Spleen (tissue), 11 donors: ENCODE data around the gene INPP5B. TPM values are rescaled to one million over a fixed set of nuclear protein-coding genes. Genes with fewer than 3 reads are reported as not detected.

Source experiments
- DNase-seq: peaks from one replicate; pipeline ENCODE4 v3.0.0-alpha.2; 2020
- H3K27ac ChIP-seq, 8 donors: fragments of 200-600 bp; sonication (generic) in 7 of 8; 1 replicate in 4 of 8; 2 replicates in 4 of 8; pipeline versions ENCODE4 v1.5.0 to v1.8.0; 2016 to 2021; ENCODE audit warnings: inconsistent platforms in 4 of 8, mild to moderate bottlenecking in 4 of 8, moderate library complexity in 1 of 8
- H3K27me3 ChIP-seq, 7 donors: fragments of 200-600 bp; sonication (generic) in 6 of 7; replicated peaks in 1 of 7; 1 replicate in 4 of 7; 2 replicates in 3 of 7; pipeline versions ENCODE4 v1.5.0 to v1.8.0; 2016 to 2021; ENCODE audit warnings: inconsistent platforms in 3 of 7, mild to moderate bottlenecking in 1 of 7
- H3K36me3 ChIP-seq, 6 donors: fragments of 200-600 bp; sonication (generic) in 5 of 6; 1 replicate in 4 of 6; 2 replicates in 2 of 6; pipeline versions ENCODE4 v1.5.0 to v1.8.0; 2016 to 2021; ENCODE audit warnings: inconsistent platforms in 2 of 6
- H3K4me1 ChIP-seq, 6 donors: fragments of 200-600 bp; sonication (generic) in 5 of 6; 1 replicate in 3 of 6; 2 replicates in 3 of 6; pipeline versions ENCODE4 v1.5.0 to v1.8.0; 2016 to 2021; ENCODE audit warnings: inconsistent platforms in 3 of 6
- H3K4me3 ChIP-seq, 8 donors: fragments of 200-600 bp; sonication (generic) in 7 of 8; 1 replicate in 4 of 8; 2 replicates in 4 of 8; pipeline versions ENCODE4 v1.5.0 to v1.8.0; 2016 to 2021; ENCODE audit warnings: inconsistent platforms in 4 of 8, mild to moderate bottlenecking in 4 of 8, moderate library complexity in 2 of 8
- H3K9me3 ChIP-seq, 8 donors: fragments of 200-600 bp; sonication (generic) in 7 of 8; 1 replicate in 4 of 8; 2 replicates in 4 of 8; pipeline versions ENCODE4 v1.5.0 to v1.8.0; 2016 to 2021; ENCODE audit warnings: inconsistent platforms in 4 of 8
- CTCF ChIP-seq, 11 experiments: fragments of 200-600 bp in 7 of 11; fragments of 450-650 bp in 4 of 11; sonication (generic) in 4 of 11; IDR thresholded peaks in 8 of 11; conservative IDR thresholded peaks in 3 of 11; 1 replicate in 7 of 11; 2 replicates in 4 of 11; pipeline versions ENCODE4 v1.4.0 to v1.8.0; 2016 to 2021; ENCODE audit warnings: antibody characterized with exemption in 11 of 11, inconsistent platforms in 4 of 11, mild to moderate bottlenecking in 1 of 11
- POLR2A ChIP-seq, 3 donors: fragments of 450-650 bp; IDR thresholded peaks; one replicate each; pipeline ENCODE4 v1.5.1; 2017; ENCODE audit warnings: antibody characterized with exemption in 3 of 3, mild to moderate bottlenecking in 1 of 3
- POLR2AphosphoS5 ChIP-seq, 3 donors: sonication (generic); formaldehyde crosslinking; IDR thresholded peaks; one replicate each; pipeline ENCODE4 v1.5.1; 2017; ENCODE audit warnings: antibody characterized with exemption in 3 of 3
- WGBS, 5 donors: extraction: QIAGEN DNeasy Blood & Tissue Kit in 3 of 5; methylation state at CpG; one replicate each; pipeline versions ENCODE4 v1.1.5 to v1.1.7; 2013 to 2018; 5-methylcytosine and 5-hydroxymethylcytosine counted together
- intact Hi-C: fragments of 100-400 bp; cut with DNase I; formaldehyde crosslinking; loops from one replicate; pipeline ENCODE4 v1.15.0; 2023; ENCODE audit warnings: low total_unique reads
- polyA plus RNA-seq, 3 donors: library from polyadenylated mRNA; stranded (reverse); fragments of 200-250 nt; gene quantifications; one replicate each; pipeline ENCODE4 v1.2.1, GENCODE V29; 2013
- total RNA-seq, 7 donors: library from RNA; depleted of rRNA in 3 of 7; stranded (reverse); fragments of >200 nt in 3 of 7; fragmentation: NEBNext Ultra II Directional in 4 of 7; extraction: Animal tissue kit (Norgen Biotek cat#: 25700) in 4 of 7; gene quantifications; one replicate each; pipeline versions ENCODE4 v1.1.0 to v1.2.1, GENCODE V29; 2016 to 2021
- donor health status: healthy with polysubstance abuse.
- donor health status: DM: no; HTN: no; CAD: no; lungs with moderate emphysema.
- donor health status: DM: no; HTN: no; CAD: no.
- donor health status: Bipolar disorder and iron deficiency.
- donor health status: healthy.
- donor health status: DM: no; HTN: no; CAD: no.
- donor health status: DM: yes; HTN: yes; CAD: no.

Gene INPP5B
- total and polyA plus RNA-seq, 10 donors: 11.4 to 70.7 (median 36.7) TPM

GRCh38 chr1:37879865-37880264 is 67.0 kb downstream of the INPP5B start:
- no peaks in the 10 kb centered on the region for H3K9me3 ChIP-seq
- H3K36me3 ChIP-seq: peaks cover 9 to 100% (median 94%) of the 10 kb centered on the region in 6 donors
- H3K27me3 ChIP-seq: no peaks in the 10 kb centered on the region
- H3K4me3 ChIP-seq: no peak overlapping the region
- no peak for DNase-seq
- H3K4me1 ChIP-seq: no peaks in the 10 kb centered on the region
- no peak for TF ChIP-seq CTCF (IDR thresholded peaks at IDR 0.05 in 8 of 11, conservative IDR thresholded peaks at IDR 0.05 in 3 of 11)
- TF ChIP-seq POLR2AphosphoS5 (IDR thresholded peaks at IDR 0.05): no peak
- TF ChIP-seq POLR2A (IDR thresholded peaks at IDR 0.05): no peak
- H3K27ac ChIP-seq: no peak overlapping the region
- intact Hi-C loops: no loop called here
- WGBS, 5 donors: 90 to 97% (median 93%) methylated on average over 4 of the region's 4 CpGs

- intact Hi-C loops: no loop called here
- no peak for DNase-seq
- no peak overlapping the region for H3K27ac ChIP-seq
- H3K27me3 ChIP-seq: no peaks in the 10 kb centered on the region
- 89 to 97% (median 94%) methylated on average over 4 to 6 of the region's 6 CpGs for WGBS, 5 donors
- no peak for TF ChIP-seq POLR2AphosphoS5 (IDR thresholded peaks at IDR 0.05)
- no peak for TF ChIP-seq POLR2A (IDR thresholded peaks at IDR 0.05)
- TF ChIP-seq CTCF (IDR thresholded peaks at IDR 0.05 in 8 of 11, conservative IDR thresholded peaks at IDR 0.05 in 3 of 11): no peak
- H3K36me3 ChIP-seq: peaks cover 12 to 100% (median 96%) of the 10 kb centered on the region in 6 donors
- H3K9me3 ChIP-seq: no peaks in the 10 kb centered on the region
- no peak overlapping the region for H3K4me3 ChIP-seq
- H3K4me1 ChIP-seq: no peaks in the 10 kb centered on the region
These were observed 68.8 kb downstream of the INPP5B start for GRCh38 chr1:37878071-37878470.

- H3K27ac ChIP-seq: no peak overlapping the region
- WGBS, 5 donors: 94 to 100% (median 96%) methylated on average over 1 of the region's 1 CpG
These were observed 71.0 kb downstream of the INPP5B start for GRCh38 chr1:37875833-37876232.

GRCh38 chr1:37872692-37873091 is 74.2 kb downstream of the INPP5B start:
- peaks cover 3 to 100% (median 93%) of the 10 kb centered on the region in 6 donors for H3K36me3 ChIP-seq
- WGBS, 5 donors: 94 to 100% (median 100%) methylated on average over 1 of the region's 1 CpG
- no peak for DNase-seq
- no peak overlapping the region for H3K4me3 ChIP-seq
- no peaks in the 10 kb centered on the region for H3K9me3 ChIP-seq
- no peaks in the 10 kb centered on the region for H3K4me1 ChIP-seq
- no peak overlapping the region for H3K27ac ChIP-seq
- no peaks in the 10 kb centered on the region for H3K27me3 ChIP-seq
- intact Hi-C loops: no loop called here
- TF ChIP-seq POLR2AphosphoS5 (IDR thresholded peaks at IDR 0.05): no peak
- no peak for TF ChIP-seq CTCF (IDR thresholded peaks at IDR 0.05 in 8 of 11, conservative IDR thresholded peaks at IDR 0.05 in 3 of 11)
- no peak for TF ChIP-seq POLR2A (IDR thresholded peaks at IDR 0.05)

More at GRCh38 chr1:37875833-37876232, 71.0 kb downstream of the INPP5B start:
- no peak for DNase-seq
- Histone ChIP-seq H3K9me3 (no peaks in the 10 kb centered on the region), H3K27me3 (no peaks in the 10 kb centered on the region), H3K36me3 (peaks cover 3 to 100% (median 92%) of the 10 kb centered on the region in 6 donors), H3K4me1 (no peaks in the 10 kb centered on the region), H3K4me3 (no peak overlapping the region)
- TF ChIP-seq CTCF (IDR thresholded peaks at IDR 0.05 in 8 of 11, conservative IDR thresholded peaks at IDR 0.05 in 3 of 11): no peak
- no peak for TF ChIP-seq POLR2AphosphoS5 (IDR thresholded peaks at IDR 0.05)
- TF ChIP-seq POLR2A (IDR thresholded peaks at IDR 0.05): no peak
- intact Hi-C loops: no loop called here
